Fibroblast of skin of left biceps (primary cell): Measurements from ENCODE around the gene MPV17L2.
A peak's percentile ranks its signal among the peaks of the same experiment; 100 is the strongest.
"Not testable (repeated sequence)": the region's sequence is repeated elsewhere in the genome, so short reads cannot be mapped to it uniquely, and the experiment has no call there.

Experiments used
- DNase-seq, 2 experiments: peaks; one replicate each; pipeline ENCODE4 v3.0.0-alpha.2; 2013; ENCODE audit warnings: low read depth in 2 of 2

The MPV17L2 gene

DNA sequence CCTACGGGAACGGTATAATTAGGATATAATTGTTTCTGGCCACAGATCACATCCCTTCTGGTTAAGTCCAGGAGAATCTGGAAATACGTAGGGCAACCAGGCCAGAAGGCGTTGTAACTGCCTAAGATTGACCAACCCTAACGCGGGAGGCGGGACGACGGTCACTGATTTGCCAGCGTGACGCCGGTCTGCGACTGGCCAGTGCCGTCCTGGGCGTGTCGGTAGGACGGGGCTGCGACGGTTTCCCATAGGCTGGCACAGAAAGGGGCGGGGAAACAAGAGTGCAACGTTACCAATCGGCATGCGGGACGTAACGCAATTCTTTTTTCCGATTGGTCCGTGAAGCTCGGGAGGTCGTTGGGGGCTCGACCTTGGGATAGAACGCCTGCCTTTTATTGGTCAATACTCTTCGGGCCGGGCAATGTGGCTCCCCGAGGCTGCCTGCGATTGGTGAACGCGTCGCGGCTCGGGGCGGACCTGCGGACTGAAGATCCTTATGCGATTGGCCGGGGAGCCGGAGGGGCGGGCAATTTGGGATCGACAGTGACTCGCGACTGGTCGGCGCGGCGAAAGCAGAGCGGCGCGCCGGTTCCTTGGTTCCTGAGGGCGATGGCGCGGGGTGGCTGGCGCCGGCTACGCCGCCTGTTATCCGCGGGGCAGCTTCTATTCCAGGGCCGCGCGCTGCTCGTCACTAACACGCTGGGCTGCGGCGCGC is at the start of gene MPV17L2:
Gene MPV17L2 (plus strand): TSS at position 546 of the 715 bp plus-strand sequence. CDS start 64 bp downstream, at position 610.
- peak; percentile 100 for DNase-seq

DNA sequence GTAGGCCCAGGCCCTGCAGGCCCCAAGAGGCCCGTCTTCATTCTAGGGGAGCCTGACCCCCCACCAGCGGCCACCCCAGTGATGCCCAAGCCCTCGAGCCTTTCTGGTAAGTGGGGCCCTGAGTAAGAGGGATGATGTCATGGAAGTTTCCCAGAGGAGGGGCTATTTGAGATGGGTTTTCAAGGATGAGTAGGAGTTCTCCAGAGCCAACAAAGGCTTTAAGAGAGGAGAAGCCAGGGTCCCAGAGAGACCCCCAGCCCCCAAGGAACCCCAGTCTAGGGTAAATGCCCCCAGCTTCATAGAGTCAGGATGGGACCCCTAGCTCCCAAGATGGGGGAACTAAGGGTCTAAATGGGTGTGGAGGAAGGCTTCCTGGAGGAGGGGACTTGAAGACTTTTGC is 49.1 kb upstream of the MPV17L2 start:
- DNase-seq, result no peak

DNA sequence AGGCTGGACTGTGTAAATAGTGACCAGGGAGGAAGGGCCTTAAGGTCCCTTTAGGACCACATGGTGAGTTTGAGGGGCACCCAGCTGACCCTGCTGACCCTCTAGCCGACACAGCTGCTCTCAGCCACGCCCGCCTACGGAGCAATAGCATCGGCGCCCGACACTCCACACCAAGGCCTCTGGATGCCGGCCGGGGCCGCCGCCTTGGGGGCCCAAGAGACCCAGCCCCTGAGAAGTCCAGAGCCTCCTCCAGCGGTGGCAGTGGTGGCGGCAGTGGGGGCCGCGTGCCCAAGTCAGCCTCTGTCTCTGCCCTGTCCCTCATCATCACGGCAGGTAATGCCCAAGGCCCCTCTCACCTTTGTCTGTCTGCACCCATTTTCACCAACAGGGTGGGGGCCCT is 48.7 kb upstream of the MPV17L2 start:
- no peak for DNase-seq

DNA sequence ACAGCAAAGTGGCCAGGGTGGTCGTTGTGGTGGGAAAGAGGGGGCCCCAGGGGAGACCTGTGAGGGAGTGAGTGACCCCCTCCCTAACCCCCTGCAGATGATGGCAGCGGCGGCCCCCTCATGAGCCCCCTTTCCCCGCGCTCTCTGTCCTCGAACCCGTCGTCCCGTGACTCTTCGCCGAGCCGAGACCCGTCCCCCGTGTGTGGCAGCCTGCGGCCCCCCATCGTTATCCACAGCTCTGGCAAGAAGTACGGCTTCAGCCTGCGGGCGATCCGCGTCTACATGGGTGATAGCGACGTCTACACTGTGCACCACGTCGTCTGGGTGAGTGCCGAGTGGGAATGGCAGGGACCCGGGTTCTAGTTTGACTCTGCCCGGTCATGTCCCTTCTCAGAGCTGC is 48.1 kb upstream of the MPV17L2 start:
- DNase-seq, result no peak

DNA sequence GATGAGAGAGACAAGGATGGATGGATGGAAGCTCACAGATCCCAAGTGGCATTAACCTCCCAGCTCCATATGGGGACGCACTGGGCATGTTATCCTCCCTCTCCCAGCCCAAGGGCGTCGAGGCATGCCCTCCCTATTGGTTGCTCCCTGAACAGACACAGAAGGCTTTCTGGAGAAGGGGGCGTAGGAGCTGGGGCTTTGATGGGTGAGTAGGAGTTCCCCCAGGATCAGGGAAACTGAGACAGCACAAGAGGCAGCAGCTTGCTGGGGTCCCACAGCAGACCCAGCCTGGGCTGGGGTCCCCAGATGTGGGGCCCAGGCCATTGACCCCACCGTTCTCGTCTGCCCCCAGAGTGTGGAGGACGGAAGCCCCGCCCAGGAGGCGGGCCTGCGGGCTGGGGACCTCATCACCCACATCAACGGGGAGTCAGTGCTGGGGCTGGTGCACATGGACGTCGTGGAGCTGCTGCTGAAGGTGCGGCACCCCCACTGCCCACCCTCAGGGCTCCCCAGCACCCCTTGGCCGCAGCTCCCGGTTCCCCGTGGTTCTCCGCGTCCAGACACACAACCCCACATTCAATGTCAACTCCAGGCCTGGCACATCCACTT is 47.5 kb upstream of the MPV17L2 start:
- DNase-seq, result no peak

DNA sequence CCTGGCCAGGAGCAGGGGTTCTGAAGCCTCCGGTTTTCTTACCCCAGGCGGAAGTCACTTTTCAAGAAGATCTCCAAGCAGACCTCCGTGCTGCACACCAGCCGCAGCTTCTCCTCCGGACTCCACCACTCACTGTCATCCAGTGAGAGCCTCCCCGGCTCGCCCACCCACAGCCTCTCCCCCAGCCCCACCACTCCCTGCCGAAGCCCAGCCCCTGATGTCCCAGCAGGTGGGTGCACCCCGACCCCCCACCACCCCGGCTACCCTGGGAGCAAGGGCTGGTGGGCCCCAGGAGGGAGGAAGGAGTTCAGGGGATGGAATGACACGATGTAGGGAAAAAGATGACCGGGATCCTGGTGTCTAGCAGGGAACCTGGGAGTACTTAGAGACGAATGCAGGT is 45.6 kb upstream of the MPV17L2 start:
- DNase-seq, result no peak

DNA sequence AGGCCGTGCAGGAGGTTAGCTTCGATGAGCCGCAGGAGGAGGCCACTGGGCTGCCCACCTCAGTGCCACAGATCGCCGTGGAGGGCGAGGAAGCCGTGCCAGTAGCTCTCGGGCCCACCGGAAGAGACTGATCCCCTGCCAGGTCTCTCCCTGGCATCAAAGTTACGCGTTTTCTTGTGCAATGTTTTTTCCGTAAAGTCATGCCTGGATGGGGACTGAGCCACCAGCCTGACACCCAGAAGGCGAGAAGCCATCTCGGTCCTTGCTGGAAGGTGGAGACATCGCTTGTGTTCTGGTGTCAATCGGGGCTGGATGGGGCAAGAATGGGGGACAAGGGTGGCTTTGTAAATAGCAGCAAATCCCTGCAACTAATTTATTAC is 43.4 kb upstream of the MPV17L2 start:
- DNase-seq, result no peak

DNA sequence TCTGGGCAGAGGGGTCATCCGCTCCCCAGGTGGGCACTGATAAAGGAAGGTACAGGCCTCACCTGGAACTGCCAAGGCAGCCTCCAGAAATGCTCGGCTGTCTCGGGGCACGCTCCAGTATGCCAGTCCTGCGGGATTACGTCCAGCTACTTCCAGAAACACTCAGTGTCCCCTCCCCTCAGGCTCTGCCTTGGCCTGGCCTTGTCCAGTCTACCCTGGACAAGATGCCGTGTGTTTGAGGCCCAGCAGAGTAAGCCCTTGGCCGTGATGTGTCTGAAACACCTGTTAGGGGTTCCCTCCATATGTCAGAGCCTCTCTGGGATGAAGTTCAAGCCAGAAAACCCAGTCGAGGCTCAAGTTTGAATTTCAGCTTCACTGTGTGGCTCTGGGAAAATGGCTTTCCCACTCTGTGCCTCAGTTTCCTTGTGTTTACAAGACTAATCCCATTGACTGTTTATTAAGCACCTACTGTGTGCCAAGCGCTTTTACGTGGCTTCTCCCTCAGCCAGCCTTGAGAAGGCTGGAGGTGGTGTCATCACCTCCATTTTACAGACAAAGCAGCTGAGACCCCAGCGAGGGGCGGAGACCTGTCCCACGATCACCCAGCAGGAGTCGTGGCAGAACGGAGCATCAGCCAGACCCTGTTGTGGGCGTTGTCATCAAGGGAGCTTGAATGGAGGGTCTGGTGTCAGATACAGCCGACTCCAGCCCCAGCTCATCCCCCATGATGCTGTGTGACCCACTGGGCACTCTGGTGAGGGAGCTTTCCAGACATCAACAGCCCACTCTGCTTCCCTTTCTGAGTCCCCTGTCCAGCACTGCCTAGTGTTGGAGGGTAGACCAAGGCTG is 42.0 kb upstream of the MPV17L2 start:
- DNase-seq, result no peak

DNA sequence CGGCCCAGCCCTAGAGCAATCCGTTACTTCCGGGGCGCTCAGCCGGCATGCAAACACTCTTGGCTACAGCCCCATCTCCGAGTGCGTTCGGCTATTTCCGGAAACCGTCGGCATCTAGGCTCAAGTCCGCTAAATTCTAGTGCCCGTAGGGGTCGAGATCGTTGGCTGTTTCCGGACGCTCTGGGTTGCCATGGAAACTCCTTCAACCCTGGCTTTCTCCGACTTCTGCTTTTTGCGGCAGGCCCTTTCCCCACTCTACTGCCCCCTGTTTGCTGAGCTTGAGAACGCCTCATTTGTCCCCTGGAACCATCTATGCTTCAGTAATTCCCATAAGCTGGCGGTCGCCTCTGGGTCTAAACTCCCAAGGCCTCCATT is 40.6 kb upstream of the MPV17L2 start:
- DNase-seq, result peak; percentile 93 to 94

DNA sequence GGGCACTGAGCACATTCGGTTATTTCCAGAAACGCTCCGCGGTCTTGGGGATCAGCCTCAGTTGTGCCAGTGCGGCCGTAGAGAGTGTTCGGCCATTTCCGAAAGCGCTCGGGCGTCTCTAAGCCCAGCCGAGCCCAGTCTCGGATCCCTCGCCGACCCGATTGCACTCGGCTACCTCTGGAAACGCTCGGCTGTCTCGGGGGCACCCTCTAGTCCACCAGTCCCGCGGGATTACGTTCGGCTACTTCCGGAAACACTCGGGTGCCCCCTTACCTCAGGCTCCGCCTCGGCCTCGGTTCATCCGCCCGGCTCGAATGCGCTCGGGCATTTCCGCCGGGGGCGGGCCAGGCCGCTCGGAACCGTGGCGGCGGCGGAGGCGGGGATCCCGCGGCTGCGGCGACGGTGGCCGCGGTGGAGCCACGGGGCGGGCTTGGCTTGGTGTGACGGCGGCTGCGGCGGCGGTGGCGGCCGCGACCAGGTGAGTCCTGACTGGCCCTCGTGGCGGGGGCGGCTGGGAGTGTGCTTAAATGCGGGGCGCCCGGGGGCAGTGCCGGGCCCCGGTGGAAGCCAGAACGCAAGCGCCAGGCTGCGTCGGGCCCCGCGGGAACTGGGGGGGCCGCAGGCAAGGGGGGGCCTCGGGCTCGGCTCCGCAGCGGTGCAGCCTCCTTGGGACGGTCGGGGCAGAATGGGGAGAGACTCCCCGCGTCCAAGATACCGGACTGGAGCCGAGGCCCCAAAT is 40.0 kb upstream of the MPV17L2 start, which contains the start of gene PIK3R2:
Gene PIK3R2 (plus strand): TSS at position 347 of the 739 bp plus-strand sequence. CDS start 2,717 bp downstream, outside the sequence.
- peak; percentile 94 to 95 for DNase-seq

DNA sequence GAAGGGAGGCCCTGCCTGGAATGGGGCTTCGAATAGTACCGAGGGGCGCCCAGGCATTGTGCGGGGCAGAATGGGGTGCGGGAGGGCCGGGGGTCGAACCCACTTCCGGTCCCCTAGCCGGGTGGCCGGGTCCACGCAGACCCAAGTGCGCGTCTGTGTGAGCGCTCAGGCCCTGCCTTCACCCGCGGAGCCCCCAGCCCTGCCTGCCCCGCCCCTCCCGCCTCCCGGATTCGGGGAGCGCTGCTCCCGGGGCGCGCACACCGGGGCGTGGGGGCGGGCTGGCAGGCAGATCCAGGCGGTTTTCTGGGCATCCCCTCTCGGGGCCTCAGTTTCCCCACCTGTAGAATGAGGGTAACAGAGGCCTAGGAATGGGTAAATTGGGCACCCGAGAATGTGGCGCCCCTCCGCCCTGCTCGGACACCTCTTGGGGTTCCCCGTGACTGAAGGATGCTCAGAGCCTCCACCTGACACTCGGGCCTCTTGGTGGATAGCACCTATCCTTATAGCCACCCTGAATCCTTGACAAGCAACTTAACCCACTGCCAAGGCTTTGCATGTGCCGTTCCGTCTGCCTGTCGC is 39.4 kb upstream of the MPV17L2 start:
- no peak for DNase-seq

DNA sequence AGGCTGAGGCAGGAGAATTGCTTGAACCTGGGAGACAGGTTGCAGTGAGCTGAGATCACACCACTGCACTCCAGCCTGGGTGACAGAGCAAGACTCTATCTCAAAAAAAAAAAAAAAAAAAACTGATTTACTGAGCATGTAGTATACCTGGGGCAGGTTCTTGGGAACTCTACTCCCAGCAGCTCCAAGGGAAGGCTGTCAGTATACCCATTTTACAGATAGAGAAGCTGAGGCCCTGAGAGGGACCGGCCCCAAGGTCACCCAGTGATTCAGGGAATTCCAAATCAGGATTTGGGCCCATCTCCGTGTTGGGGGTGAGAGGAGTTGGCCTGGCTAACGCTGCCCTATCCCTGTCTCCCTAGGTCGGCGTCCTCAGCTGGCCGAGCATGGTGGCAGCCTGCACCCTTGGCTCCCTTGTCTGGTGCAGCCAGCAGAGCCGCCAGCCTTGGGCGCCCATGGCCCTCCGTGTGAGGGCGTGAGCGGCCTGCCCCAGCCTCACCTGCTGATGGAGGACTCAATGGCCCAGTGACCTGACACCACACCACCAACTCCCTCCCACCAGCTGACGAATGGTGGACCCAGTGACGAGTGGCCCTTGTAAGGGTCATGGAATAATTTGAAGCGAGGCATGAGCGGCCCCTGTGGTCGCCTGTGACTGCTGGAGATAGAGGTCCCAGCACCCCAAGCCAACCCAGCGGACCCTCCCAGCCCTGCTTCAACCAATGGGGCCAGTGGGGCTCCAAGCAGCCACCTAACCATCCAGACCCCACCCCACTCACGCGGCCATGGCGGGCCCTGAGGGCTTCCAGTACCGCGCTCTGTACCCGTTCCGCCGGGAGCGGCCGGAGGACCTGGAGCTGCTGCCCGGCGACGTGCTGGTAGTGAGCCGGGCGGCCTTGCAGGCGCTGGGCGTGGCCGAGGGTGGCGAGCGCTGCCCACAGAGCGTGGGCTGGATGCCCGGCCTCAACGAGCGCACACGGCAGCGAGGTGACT is 37.6 kb upstream of the MPV17L2 start:
- DNase-seq, result no peak

DNA sequence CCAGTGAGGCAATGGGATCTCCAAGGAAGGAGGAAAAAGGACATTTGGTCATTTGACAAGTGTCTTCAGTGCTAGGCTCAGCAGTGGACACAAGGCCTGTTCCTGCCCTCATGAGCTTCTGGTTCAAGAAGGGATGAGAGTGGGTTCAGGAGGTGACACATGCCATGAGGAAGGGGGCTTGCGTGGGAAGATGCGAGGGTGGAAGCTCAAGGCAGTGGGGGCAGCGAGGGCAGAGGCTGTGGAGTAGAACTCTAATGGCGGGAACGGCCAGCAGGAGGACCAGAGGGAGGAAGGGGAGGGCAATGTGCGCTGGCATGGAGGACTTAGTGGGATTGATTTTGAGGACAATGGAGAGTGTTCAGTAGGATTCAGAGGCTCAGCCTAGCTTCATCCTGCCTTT is 36.8 kb upstream of the MPV17L2 start:
- no peak for DNase-seq

DNA sequence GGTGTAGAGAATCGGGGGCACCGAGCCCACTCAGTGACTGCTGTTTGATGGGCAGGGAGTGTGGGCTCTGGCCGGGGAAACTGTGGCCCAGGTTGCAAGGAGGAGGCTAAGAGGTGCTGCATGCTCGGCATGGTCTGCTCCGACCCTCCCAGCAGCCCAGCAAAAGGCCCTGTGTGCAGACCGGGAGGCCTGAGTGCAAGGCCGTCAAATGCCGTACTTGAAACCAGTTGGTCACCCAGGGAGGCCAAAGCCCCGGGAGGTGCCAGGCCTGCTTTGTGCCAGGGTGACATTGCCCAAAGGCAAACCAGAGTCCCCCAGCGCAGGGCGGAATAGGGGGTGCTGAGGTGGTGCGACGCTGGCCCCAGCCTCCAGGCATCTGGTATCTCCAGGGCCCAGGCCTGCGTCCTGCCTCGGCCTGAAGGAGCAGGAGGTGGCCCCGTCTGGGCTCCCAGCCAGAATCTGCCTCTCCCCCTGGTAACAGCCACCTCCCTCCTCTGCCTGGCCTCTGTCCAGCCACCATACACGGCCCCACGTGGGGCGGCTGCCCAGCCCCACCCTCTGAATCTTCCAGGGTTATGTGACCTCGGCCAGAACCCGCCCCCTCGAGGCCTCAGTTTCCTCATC is 36.1 kb upstream of the MPV17L2 start:
- DNase-seq, result peak; percentile 13 to 26

DNA sequence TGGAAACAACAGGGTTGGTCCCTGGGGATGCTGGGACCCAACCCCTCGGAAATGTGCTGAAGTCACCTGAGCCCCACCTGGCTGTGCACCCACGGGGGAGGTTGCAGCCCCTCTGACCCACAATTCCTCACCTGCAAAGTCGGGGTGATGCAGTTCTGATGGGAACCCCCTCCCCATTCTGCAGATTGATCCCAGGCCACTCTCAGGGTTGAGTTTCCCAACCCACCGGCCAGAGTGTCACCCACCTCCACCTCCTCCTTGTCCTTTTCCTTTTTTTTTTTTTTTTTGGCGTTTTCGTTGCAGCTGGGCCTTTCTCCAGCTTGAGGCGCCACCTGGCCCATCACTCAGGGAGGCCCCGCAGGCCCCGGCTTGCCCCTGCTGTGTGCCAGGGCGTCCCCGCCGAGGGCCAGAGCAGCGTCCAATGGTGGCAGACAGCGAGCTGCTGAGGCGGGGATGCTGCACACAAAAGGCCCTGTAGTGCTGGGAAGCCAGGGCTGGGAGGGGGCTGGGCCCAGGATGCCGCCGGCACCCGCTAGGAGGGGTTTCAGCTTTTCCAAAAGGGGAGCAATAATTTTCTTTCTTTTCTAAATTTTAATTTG is 35.5 kb upstream of the MPV17L2 start:
- no peak for DNase-seq

DNA sequence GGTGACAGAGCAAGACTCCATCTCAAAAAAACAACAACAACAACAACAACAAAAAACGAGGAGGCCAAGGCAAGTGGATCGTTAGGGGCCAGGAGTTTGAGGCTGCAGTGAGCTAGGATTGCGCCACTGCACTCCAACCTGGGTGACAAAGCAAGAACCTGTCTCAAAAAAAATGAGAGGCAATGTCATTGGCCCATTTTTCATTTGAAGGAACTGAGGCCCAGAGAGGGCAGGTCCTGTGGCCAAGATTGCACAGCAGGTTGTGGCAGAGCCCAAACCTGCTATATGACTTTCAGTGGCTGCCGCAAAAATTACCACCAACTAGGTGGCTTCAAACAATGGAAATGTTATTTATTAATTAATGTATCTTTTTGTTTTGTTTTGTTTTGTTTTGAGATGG is 34.6 kb upstream of the MPV17L2 start:
- no peak for DNase-seq

DNA sequence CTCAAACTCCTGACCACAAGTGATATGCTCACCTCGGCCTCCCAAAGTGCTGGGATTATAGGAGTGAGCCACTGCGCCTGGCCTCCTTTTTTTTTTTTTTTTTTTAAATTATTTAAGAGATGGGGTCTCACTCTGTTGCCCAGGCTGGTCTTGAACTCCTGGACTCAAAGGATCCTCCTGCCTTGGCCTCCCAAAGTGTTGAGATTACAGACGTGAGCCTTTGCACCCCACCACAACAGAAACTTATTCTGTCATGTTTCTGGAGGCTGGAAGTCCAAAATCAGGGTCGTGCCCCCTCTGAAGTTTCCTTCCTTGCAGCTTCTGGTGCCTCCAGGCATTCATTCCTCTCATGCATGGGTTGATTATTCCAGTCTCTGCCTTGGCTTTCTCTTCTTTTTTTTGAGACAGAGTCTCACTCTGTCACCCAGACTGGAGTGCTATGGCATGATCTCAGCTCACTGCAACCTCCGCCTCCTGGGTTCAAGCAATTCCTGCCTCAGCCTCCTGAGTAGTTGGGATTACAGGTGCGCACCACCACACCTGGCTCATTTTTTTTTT is 33.9 kb upstream of the MPV17L2 start:
- not testable (repeated sequence) for DNase-seq

DNA sequence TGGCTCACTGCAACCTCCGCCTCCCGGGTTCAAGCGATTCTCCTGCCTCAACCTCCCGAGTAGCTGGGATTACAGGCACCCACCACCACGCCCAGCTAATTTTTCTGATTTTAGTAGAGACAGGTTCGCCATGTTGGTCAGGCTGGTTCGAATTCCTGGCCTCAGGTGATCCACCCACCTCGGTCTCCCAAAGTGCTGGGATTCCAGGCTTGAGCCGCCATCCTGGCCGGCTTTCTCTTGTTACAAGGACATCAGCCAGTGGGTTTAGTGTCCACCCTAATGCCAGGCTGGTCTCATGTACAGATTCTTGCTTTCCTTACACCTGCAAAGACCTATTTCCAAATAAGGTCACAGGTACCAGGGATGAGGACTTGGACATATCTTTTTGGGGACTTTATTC is 33.2 kb upstream of the MPV17L2 start:
- no peak for DNase-seq

DNA sequence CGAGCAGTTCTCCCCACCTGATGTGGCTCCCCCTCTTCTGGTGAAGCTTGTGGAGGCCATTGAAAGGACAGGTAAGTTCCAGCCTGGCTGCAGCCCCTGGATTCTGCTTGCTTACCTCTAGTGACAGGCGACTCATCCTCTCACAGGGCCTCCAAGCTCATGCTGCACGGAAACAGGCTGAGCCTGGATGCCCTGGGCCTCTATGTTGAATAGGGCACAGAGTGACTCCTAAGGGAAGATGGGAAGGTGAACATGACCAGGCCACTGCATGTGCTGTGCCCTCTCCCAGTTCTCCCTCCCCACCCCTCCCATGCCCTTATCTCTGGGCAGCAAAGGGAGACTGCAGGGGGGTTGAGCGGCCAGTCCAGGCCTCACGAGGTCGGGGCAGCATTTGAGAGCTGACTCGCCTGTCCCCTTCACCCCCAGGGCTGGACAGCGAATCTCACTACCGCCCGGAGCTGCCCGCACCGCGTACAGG is 32.5 kb upstream of the MPV17L2 start:
- DNase-seq, result no peak
